ENCODE results near the gene ERAS.
A peak's percentile ranks its signal among the peaks of the same experiment; 100 is the strongest.

The ERAS gene, protein sequence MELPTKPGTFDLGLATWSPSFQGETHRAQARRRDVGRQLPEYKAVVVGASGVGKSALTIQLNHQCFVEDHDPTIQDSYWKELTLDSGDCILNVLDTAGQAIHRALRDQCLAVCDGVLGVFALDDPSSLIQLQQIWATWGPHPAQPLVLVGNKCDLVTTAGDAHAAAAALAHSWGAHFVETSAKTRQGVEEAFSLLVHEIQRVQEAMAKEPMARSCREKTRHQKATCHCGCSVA

DNA sequence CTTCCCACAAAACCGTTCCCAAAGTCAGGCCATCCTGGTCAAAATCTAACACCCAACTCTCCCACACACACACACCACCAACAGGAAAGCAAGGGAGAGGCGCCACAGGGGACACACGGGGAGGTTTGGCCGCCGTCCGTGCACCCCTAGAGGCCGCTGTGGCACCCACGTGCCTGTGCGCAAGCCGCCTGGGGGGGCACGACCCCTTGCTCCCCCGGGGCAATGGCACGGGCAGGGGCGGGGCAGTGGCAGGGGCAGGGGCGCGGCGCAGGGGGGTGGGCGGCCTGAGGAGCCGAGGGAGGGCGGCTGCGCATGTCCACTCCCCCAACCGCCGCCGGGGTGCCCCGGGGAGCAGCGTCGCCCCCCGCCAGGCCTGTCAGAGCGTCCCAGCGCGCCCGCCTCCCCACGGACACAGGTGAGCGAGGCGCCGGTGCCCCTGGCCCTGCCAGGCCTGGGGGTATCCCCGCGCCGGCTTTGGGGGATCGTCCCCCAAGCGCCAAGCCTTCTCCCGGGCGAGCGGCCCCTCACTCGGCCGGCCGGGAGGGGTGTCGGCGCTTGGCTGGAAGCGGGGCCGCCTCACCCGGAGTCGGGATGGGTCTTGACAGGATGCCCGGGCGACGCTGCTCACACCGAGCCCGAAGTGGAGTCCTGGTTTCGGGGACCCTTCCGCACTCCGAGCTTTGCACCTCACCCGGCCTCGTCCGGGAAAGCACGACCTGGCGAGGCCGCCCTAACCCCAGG is at the start of gene ERAS:
TSS of gene ERAS (plus strand) at position 379 of the 741 bp plus-strand sequence. CDS start 2,611 bp downstream, outside the sequence.
- Histone ChIP-seq H3K36me3 (ENCODE audit: insufficient read depth, low read depth, low read length) (peaks cover 12% of the 10 kb centered on the region; the same call in 1 of the 2 replicates), H3K27ac (ENCODE audit: low read length) (no peak within 1 kb of the TSS), H3K4me3 (ENCODE audit: low read length) (peak within 1 kb of the TSS; percentile 38; the same call in 1 of the 2 replicates), H3K9ac (ENCODE audit: low read depth, low read length) (no peak within 1 kb of the TSS), H3K27me3 (ENCODE audit: insufficient read depth, low read length) (peaks cover 35% of the 10 kb centered on the region), H3K9me3 (ENCODE audit: insufficient read depth, low read depth, low read length) (no peaks in the 10 kb centered on the region), H3K4me1 (ENCODE audit: insufficient read depth, low read length) (no peaks in the 10 kb centered on the region)

DNA sequence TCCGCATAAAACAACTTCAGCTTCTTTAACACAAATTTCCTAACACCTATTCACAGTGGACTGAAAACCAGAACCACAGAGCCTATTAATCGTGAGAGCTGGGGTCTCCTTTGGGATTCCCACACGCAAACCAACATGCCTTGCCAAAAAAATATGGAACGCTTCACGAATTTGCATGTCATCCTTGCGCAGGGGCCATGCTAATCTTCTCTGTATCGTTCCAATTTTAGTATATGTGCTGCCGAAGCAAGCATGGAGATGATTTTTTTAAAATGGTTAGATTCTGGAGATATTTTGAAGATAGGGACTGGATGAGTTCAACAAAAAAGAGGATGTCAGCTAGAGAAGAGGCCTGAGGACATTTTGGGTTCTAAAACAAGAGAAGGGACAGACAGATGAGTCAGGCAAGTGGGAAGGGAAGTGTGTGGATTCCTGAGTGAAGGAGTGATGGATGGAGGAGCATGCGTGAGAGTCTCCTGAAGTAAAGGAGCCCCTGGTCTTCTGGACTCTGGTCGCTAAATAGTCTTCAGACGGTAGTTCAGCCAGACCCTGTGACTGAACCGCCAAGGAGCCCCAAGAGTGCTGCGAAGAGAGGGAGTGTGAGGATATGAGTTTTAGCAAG is 49.4 kb upstream of the ERAS start:
- Histone ChIP-seq H3K27me3 (ENCODE audit: insufficient read depth, low read length) (no peaks in the 10 kb centered on the region), H3K4me3 (ENCODE audit: low read length) (no peak overlapping the region), H3K27ac (ENCODE audit: low read length) (no peak overlapping the region), H3K9me3 (ENCODE audit: insufficient read depth, low read depth, low read length) (no peaks in the 10 kb centered on the region), H3K4me1 (ENCODE audit: insufficient read depth, low read length) (no peaks in the 10 kb centered on the region), H3K9ac (ENCODE audit: low read depth, low read length) (no peak overlapping the region), H3K36me3 (ENCODE audit: insufficient read depth, low read depth, low read length) (no peaks in the 10 kb centered on the region)

DNA sequence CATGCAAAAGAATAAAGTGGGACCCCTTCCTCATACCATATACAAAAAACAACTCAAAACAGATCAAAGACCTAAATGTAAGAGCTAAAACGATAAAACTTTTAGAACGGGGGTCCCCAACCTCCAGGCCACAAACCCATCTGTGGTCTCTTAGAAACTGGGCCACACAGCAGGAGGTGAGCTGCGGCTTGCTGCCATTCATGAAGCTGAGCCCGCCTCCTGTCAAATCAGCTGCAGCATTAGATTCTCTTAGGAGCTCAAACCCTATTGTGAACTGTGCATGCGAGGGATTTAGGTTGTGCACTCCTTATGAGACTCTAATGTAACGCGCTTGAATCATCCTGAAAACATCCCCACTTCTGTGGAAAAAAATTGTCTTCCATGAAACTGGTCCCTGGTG is 46.9 kb upstream of the ERAS start:
- Histone ChIP-seq H3K4me3 (ENCODE audit: low read length) (no peak overlapping the region), H3K27ac (ENCODE audit: low read length) (no peak overlapping the region), H3K4me1 (ENCODE audit: insufficient read depth, low read length) (no peaks in the 10 kb centered on the region), H3K27me3 (ENCODE audit: insufficient read depth, low read length) (no peaks in the 10 kb centered on the region), H3K36me3 (ENCODE audit: insufficient read depth, low read depth, low read length) (no peaks in the 10 kb centered on the region), H3K9ac (ENCODE audit: low read depth, low read length) (no peak overlapping the region), H3K9me3 (ENCODE audit: insufficient read depth, low read depth, low read length) (no peaks in the 10 kb centered on the region)

DNA sequence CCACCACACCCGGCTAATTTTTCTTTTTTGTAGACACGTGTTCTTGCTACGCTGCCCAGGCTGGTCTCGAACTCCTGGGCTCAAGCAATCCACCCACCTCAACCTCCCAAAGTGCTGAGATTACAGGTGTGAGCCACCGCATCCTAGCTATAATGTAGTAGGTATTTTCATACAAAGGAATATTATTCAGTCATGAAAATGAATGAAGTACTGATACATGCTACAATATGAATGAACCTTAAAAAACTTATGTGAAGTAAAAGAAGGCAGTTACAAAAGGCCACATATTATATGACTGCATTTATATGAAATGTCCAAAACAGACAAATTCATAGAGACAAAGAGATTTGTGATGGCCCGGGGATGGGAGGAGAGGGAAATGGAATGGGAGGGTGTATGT is 44.6 kb upstream of the ERAS start:
- Histone ChIP-seq H3K9ac (ENCODE audit: low read depth, low read length) (no peak overlapping the region), H3K4me1 (ENCODE audit: insufficient read depth, low read length) (no peaks in the 10 kb centered on the region), H3K27ac (ENCODE audit: low read length) (no peak overlapping the region), H3K36me3 (ENCODE audit: insufficient read depth, low read depth, low read length) (no peaks in the 10 kb centered on the region), H3K9me3 (ENCODE audit: insufficient read depth, low read depth, low read length) (no peaks in the 10 kb centered on the region), H3K4me3 (ENCODE audit: low read length) (no peak overlapping the region), H3K27me3 (ENCODE audit: insufficient read depth, low read length) (no peaks in the 10 kb centered on the region)

DNA sequence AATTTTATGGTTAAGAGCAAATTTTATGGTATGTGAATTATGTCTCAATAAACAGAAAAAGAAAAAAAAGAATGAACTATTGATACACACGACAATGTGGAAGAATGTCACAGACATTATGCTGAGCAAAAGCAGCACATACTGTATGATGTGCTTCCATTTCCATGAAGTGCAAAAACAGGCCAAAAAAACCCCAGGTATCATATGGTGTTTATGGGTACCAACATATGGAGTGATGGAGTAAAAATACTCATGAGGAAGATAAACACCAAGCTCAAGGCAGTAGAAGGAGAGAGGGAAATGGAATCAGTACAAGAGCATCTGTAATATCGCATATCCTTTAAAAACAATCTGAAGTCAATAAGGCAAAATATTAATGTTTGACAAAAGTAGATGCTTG is 44.1 kb upstream of the ERAS start:
- H3K27ac ChIP-seq (ENCODE audit: low read length), result no peak overlapping the region
- H3K4me3 ChIP-seq (ENCODE audit: low read length), result no peak overlapping the region
- H3K36me3 ChIP-seq (ENCODE audit: insufficient read depth, low read depth, low read length), result no peaks in the 10 kb centered on the region
- H3K4me1 ChIP-seq (ENCODE audit: insufficient read depth, low read length), result no peaks in the 10 kb centered on the region
- no peaks in the 10 kb centered on the region for H3K27me3 ChIP-seq (ENCODE audit: insufficient read depth, low read length)
- no peak overlapping the region for H3K9ac ChIP-seq (ENCODE audit: low read depth, low read length)
- H3K9me3 ChIP-seq (ENCODE audit: insufficient read depth, low read depth, low read length), result no peaks in the 10 kb centered on the region

DNA sequence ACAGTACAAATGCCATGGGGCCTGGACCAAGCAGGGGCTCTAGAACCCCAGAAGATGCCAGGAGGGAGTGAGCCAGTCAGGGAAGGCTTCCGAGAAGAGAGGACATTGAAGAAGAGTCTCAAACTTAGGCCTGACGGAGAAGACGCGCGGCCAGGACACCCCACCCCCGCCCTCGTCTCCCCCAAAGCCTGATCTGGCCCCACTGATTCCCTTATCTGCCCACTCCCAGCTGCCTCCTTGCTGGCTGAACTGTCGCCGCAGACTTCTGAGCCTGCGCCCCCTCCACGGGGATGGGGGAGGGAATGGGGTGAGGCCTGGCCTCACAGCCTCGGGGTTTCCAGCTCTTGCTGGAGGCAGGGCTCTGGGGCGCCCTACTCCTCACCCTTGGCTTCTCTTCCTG is 43.5 kb upstream of the ERAS start:
- Histone ChIP-seq H3K9ac (ENCODE audit: low read depth, low read length) (no peak overlapping the region), H3K4me3 (ENCODE audit: low read length) (no peak overlapping the region), H3K9me3 (ENCODE audit: insufficient read depth, low read depth, low read length) (no peaks in the 10 kb centered on the region), H3K27me3 (ENCODE audit: insufficient read depth, low read length) (no peaks in the 10 kb centered on the region), H3K36me3 (ENCODE audit: insufficient read depth, low read depth, low read length) (no peaks in the 10 kb centered on the region), H3K27ac (ENCODE audit: low read length) (no peak overlapping the region), H3K4me1 (ENCODE audit: insufficient read depth, low read length) (no peaks in the 10 kb centered on the region)

DNA sequence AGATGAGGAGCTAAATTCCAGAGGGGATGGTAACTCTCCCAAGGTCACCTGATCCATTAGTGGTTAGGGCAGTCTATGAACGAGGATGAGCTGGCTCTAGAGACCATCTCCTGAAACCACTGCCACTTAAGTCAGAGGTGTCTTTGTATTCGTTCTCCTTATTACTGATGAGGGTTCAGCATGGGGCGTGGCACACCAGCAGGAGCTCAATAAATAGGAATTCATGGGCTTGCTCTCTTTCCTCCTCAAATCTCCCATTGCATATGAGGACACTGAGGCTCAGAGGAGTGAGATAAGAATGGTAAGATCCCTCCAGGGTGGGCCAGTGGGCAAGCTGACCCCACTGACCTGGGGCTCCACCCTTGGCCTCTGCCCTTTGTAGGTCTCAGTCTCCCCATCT is 41.6 kb upstream of the ERAS start:
- Histone ChIP-seq H3K4me3 (ENCODE audit: low read length) (no peak overlapping the region), H3K9me3 (ENCODE audit: insufficient read depth, low read depth, low read length) (no peaks in the 10 kb centered on the region), H3K27ac (ENCODE audit: low read length) (no peak overlapping the region), H3K9ac (ENCODE audit: low read depth, low read length) (no peak overlapping the region), H3K4me1 (ENCODE audit: insufficient read depth, low read length) (no peaks in the 10 kb centered on the region), H3K36me3 (ENCODE audit: insufficient read depth, low read depth, low read length) (no peaks in the 10 kb centered on the region), H3K27me3 (ENCODE audit: insufficient read depth, low read length) (no peaks in the 10 kb centered on the region)

DNA sequence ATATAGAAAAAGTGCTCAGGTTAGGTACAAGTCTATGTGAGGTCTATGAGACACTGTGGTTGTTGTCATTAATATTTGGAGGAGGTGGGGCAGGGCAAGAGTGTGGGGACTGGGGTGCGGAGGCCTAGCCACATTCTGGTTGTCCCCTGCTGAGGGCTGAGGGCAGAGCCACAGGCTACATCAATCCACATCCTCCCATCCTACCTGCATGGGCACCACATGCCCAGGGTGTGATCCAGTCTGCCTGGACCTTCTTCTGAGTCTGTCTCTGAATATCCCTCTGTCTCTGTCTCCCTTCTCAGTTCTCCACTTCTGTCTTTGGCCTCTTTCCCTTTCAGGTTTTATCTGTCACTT is 41.1 kb upstream of the ERAS start:
- no peaks in the 10 kb centered on the region for H3K27me3 ChIP-seq (ENCODE audit: insufficient read depth, low read length)
- H3K9ac ChIP-seq (ENCODE audit: low read depth, low read length), result no peak overlapping the region
- no peaks in the 10 kb centered on the region for H3K4me1 ChIP-seq (ENCODE audit: insufficient read depth, low read length)
- H3K4me3 ChIP-seq (ENCODE audit: low read length), result no peak overlapping the region
- no peaks in the 10 kb centered on the region for H3K9me3 ChIP-seq (ENCODE audit: insufficient read depth, low read depth, low read length)
- no peak overlapping the region for H3K27ac ChIP-seq (ENCODE audit: low read length)
- H3K36me3 ChIP-seq (ENCODE audit: insufficient read depth, low read depth, low read length), result no peaks in the 10 kb centered on the region

DNA sequence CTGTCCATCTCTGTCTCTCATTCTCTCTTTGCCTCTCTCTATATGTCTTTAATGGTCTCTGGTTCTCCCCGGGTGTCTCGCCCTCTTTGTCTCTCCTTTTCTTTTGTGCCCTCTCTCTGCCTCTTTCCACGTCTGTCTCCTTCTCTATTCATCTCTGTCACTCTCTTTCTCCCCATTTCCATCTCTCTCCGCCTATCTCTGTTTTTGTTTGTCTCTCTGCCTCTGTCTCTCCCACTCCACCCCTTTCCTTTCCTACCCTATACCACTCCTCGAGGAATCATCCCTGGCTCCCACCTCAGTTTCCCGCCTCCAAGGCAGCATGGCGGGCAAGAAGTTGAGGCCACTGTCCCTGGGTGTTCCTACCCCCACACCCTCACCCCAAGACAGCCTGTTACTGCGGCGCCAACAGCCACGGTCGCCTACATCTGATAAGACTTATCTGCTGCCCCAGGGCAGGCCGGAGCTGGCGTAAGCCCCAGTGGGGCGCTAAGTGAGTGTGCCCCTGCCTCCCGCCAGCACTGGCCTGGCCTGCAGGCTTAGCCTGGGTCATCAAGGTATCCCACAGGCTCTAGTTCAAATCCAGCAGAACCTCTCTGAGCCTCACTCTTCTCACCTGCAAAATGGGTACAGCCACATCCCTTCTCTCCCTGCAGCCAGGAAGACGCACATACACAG is 40.6 kb upstream of the ERAS start:
- no peak overlapping the region for H3K9ac ChIP-seq (ENCODE audit: low read depth, low read length)
- no peaks in the 10 kb centered on the region for H3K27me3 ChIP-seq (ENCODE audit: insufficient read depth, low read length)
- no peak overlapping the region for H3K4me3 ChIP-seq (ENCODE audit: low read length)
- H3K4me1 ChIP-seq (ENCODE audit: insufficient read depth, low read length), result no peaks in the 10 kb centered on the region
- no peaks in the 10 kb centered on the region for H3K9me3 ChIP-seq (ENCODE audit: insufficient read depth, low read depth, low read length)
- H3K27ac ChIP-seq (ENCODE audit: low read length), result no peak overlapping the region
- no peaks in the 10 kb centered on the region for H3K36me3 ChIP-seq (ENCODE audit: insufficient read depth, low read depth, low read length)

DNA sequence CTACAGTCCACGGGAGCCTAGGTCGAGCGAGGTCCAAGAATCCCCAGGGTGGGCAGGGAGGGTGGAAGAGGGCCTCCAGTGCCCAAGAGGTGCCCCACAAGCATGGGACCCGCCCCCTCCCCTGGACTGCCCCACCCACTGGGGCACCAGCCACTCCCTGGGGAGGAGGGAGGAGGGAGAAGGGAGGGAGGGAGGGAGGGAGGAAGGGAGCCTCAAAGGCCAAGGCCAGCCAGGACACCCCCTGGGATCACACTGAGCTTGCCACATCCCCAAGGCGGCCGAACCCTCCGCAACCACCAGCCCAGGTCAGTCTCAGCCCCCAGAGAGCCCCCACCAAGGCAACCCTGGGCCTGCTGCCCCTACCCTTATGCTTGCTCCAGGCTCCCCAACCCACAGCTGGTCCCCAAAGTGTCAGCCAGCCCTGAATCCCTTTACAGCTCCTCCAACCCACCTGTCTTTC is 39.9 kb upstream of the ERAS start, which contains the start of gene GATA1:
TSS of gene GATA1 (plus strand) at position 250 of the 460 bp plus-strand sequence. CDS start 4,520 bp downstream, outside the sequence.
- no peaks in the 10 kb centered on the region for H3K27me3 ChIP-seq (ENCODE audit: insufficient read depth, low read length)
- no peaks in the 10 kb centered on the region for H3K36me3 ChIP-seq (ENCODE audit: insufficient read depth, low read depth, low read length)
- H3K9me3 ChIP-seq (ENCODE audit: insufficient read depth, low read depth, low read length), result no peaks in the 10 kb centered on the region
- H3K27ac ChIP-seq (ENCODE audit: low read length), result no peak within 1 kb of the TSS
- H3K4me1 ChIP-seq (ENCODE audit: insufficient read depth, low read length), result no peaks in the 10 kb centered on the region
- no peak within 1 kb of the TSS for H3K9ac ChIP-seq (ENCODE audit: low read depth, low read length)
- H3K4me3 ChIP-seq (ENCODE audit: low read length), result no peak within 1 kb of the TSS

DNA sequence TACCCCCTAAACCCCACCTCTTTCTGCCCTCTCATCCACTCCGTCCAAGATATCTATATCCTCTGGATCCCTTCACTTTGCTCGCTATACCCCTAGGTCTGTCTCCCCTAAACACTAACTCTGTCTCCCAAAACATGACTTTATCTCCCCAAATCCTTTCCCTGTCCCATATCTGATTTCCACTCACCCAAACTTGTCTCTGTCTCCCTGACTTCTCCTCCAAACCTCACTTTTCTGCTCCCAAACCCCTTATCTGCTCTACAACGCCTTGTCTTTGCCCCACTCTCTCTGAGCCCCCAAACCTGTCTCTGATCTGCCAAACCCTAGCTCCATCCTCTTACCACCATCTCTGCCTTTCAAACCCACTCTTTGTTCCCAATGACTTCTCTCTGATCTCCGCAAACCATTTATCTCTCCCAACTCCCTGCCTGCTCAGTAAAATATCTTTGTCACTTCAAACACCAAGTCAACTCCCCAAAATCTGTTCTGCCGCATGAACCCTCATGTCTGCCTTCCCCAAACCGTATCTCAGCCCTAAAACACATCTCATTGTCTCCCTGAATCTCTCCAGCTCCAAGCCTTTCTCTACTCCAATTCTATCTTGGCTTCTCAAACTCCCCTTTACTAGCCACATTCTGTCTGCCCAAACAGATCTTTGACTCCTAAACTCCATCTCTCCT is 39.3 kb upstream of the ERAS start:
- H3K27ac ChIP-seq (ENCODE audit: low read length), result no peak overlapping the region
- H3K36me3 ChIP-seq (ENCODE audit: insufficient read depth, low read depth, low read length), result no peaks in the 10 kb centered on the region
- H3K4me1 ChIP-seq (ENCODE audit: insufficient read depth, low read length), result no peaks in the 10 kb centered on the region
- H3K4me3 ChIP-seq (ENCODE audit: low read length), result no peak overlapping the region
- no peaks in the 10 kb centered on the region for H3K9me3 ChIP-seq (ENCODE audit: insufficient read depth, low read depth, low read length)
- H3K27me3 ChIP-seq (ENCODE audit: insufficient read depth, low read length), result no peaks in the 10 kb centered on the region
- no peak overlapping the region for H3K9ac ChIP-seq (ENCODE audit: low read depth, low read length)

Measured in iPS-20b (cell line).